Measurements from ENCODE around the gene RNF141.
A peak's percentile ranks its signal among the peaks of the same experiment; 100 is the strongest.

Gene RNF141

DNA sequence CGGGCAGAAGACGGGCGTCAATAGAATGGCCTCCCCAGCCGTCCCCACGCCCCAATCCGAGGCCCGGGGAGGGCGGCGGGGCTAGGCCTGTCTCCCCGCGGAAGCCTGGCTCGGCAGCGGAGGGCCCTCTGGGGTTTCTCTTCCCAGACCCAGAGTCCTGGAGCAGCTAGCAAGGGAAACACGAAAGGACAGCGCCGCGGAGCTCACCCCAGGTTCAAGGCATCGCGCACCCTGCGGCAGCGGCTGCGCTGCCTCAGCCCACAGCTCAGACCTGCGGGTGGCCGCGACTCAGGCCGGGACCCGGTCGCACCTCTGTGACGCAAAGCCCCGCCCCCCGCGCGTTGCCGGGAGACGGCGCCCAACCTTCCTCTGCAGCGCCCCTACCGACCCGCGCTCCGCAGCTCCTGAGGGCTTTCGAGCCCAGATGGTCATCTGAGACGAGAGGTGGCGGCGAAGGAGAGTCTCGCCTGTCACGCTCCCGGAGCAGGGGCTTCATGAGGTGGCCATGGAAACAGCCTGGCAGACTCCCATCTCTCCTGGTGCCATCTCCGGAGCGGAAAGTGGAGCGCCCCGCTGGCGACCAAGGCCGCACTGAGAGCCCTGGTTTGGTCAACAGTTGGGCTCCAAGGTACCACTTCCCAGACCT, at the start of gene RNF141:
Gene RNF141 (minus strand): TSS at position 273 of the 646 bp plus-strand sequence. CDS start 7,029 bp downstream, outside the sequence.
- peak; percentile 99 for DNase-seq

GRCh38 chr11:10590218-10590915, 49.4 kb upstream of the RNF141 start:
- no peak for DNase-seq

DNA sequence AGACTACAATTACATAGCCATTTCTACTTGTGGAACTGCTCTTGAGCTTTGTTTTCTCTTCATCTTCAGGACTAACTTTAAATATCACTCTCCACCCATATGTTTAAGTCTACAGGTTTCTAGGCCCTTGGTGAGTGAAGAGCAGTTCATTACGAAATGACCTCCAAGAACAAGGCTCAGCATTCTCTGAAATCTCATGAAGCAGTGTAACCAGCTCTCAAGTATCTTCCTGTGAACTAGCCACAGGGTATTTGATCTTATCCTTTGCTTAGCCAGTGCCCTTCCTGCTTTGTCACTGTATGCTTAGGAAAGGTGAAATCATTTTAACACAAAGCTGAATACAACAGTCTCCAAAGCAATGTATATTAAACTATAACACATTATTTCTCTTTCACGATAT, 47.9 kb upstream of the RNF141 start:
- no peak for DNase-seq

GRCh38 chr11:10587995-10588394, 47.0 kb upstream of the RNF141 start:
- no peak for DNase-seq

DNA sequence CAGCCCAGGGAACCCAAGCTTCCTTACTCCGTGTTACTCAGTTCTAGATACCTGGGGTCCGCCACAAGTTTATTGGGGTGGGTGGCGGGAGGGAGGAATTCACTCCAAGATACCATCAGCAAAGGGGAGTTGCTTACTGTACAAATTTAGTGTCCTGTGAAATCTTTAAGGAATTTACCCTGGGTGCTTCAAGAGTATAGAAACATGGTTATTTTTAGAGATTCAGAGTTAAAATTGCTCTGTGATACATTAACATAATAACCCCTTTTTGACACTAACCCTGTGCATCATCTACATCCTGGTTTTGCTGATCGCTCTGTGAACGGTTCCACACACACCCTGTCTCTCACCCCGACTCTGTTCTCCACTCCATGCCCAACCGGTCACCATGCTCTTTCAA, 46.4 kb upstream of the RNF141 start:
- DNase-seq = no peak

GRCh38 chr11:10584071-10584501, 43.1 kb upstream of the RNF141 start:
- DNase-seq = no peak

DNA sequence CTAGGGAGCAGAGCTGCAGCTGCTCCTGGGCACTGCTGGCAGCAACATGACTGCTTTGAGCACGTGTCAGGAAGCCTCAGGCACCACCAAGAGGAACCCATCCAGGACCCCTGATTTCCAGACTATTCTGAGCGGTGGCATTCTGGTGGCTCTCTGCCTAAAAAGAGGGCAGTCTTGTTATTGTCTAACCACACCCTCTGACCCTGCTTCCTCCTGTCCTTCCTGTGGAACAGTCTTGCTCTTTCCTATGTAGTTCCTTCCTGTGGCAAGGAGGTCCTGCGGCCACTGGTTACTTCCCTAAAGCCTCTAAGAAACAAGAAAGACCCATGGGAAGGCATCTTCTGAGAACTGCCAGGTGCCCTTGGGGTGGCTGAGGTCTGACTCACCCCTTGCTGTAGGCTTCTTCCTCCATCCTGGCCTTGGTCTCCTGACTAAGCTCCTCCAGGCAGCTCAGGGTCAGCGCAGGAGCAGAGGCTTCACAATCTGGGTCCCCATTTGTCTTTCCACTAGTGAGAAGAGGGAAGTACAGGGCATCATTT, 40.6 kb upstream of the RNF141 start:
- DNase-seq = no peak

DNA sequence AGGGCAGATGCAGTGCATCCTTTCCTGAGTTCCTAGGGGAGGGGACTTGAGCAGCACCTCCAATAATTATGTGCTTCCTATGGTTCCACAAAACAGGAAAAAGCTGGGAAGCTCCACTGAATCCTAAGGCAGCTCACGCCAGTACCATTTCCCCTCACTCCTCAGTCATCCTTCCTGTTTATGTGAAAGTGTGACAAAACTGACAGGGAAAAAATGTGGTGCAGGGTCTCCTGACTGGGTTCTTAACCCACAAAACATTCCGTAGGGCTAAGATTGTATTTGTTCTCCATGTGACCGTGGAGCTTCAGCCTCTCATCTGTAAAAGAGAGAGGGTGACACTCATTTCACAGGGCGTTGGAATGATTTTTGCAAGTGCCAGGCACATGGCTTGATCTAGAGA, 39.6 kb upstream of the RNF141 start:
- no peak for DNase-seq

- DNase-seq = no peak
Measured at GRCh38 chr11:10579700-10580099, 38.7 kb upstream of the RNF141 start.

- DNase-seq = no peak
Measured at GRCh38 chr11:10576035-10576398, 35.0 kb upstream of the RNF141 start.

DNA sequence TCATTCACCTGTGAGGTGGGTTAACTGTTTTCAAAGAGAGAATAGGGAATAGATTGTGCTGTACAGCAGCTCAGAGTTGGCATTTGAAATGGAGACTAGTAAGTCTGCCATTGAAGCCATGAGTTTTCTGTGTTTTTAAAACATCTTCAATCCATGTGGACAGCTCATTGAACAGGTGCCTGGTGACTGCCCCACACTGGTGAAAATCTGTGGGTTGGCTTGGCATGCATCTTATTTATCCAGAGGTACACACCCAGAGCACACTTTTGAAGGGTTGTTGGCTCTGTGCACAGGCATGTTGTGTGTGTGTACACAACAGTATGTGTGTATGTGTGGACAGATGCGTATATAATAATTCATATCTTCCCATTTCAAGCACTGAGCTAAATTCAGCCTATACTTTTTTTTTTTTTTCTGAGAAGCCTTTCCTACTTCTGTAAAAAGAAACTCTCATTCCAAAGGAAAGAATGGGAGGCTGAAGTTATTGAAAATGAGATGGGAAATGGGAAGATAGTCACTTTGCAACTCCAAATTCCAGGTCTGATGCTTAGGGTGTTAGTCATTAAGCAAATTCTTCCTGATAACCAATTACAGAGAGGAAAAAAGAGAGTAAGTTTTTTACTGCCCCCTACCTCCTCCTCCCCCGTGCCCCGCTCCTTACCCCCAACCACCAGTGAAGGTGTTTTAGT, 34.5 kb upstream of the RNF141 start:
- DNase-seq = no peak

DNA sequence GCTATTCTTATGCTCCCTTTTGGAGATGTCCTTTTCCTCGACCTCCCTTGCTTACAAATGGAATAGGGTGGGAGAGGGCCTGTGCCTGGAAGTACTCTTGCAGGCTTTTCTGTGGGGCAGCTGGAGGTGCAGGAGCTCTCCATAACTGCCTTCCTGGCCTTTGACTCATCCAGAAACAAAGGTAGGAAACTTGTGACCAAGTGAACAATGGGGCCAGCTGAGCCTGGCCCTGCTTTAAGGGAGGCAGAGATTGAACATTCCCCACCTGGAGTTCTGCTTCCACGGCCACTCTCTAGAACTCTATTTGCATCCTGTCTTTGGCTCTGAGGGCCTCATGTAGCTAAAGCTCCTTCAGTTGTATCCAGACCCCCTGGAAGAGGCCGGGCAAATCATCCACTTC, 32.6 kb upstream of the RNF141 start:
- DNase-seq = no peak

- no peak for DNase-seq
Measured at GRCh38 chr11:10573028-10573427, 32.0 kb upstream of the RNF141 start.

DNA sequence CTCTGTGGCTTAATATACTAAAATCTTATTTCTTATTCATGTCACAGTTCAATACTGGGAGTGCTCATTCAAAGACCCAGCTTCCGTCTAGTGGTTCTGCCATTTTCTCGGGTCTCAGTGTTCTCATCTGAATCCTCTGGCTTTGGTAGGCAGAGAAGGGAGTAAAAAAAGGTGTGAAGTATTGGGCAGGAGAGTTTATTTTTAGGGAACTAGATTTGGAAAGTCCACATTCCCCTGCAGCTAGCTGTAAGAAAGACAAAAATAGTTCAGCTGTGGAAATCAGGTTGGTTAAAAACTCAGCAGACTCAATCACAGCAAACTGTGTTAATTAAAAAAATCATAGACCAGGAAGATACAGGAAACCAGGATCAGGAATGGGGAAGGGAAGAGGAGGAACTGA, 31.5 kb upstream of the RNF141 start:
- no peak for DNase-seq

DNA sequence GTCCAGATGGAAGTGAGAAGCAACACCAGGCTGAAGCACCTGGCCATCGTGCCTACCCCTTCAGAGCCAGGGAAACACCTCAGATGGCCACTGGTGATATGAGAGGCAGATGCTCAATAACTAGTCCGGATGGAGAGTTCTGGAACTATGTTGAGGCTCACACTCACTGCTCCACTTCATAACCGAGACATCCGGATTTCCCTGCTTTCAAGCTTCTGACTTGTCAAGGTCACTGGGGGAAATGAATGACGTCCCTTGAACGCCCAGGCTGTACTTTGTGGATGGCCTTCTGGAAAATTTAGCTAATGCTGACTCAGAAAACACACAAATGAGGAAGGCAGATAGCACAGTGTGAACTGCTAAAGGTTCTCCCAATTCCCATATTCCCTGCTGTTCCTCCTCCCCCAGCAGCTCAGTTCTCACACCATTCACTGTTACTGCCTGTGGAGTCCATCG, 27.5 kb upstream of the RNF141 start, which contains the start of gene LYVE1:
Gene LYVE1 (minus strand): TSS at position 180 of the 456 bp plus-strand sequence. CDS start 133 bp downstream, at position 47.
- DNase-seq = no peak

DNA sequence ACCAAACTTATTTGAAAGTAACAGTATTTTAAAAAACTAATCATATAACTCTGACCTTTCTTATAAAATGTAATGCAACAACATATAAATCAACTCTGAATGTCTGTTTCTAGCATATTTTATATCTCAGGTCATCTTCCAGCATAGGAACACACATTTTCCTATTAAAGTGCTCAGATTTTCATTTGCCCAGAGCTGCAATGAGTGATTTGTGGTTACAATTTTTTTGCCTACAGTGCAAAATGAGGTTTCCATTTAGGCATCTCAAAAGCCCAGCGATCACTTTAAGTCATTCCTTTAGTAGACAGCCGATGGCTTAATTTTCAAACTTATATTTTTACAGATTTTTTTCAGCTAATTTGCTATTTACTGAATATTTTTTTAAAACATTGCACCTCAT, 26.5 kb upstream of the RNF141 start:
- no peak for DNase-seq

- DNase-seq = no peak
Measured at GRCh38 chr11:10566257-10566957, 25.4 kb upstream of the RNF141 start.

DNA sequence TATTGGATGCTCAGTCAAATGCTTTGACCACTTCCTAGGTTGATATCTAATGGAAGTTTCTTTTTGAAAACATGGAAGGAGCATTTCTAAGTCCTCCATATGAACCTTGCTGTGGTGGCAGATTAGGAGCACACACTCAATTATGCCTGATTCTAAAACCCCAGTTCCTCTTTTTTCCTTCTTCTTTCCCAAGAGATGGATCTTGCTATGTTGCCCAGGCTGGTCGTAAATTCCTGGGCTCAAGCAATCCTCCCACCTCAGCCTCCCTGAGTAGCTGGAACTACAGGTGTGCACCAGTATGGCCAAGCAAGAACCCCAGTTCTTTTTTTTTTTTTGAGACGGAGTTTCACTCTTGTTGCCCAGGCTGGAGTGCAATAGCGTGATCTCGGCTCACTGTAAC, 24.5 kb upstream of the RNF141 start:
- DNase-seq = no peak

- no peak for DNase-seq
Measured at GRCh38 chr11:10564696-10565318, 23.8 kb upstream of the RNF141 start.

DNA sequence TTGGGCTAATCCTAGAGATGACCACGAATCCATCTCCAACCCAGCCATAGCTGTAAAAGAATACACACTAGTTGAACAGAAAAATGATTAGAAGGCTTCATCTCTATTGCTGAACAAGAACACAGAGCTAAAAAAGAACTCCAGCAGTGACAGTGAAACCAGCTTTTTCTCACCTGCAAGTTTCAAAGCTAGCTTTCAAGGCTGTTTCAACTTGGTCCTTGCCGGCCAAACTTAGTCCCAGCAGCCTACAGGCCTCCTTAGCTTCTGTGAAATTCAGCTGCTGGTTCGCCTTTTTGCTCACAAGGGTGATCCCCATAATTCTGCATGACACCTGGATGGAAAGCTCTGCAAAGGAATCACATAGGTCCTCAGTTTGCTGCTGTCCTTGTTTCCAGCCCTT, 23.0 kb upstream of the RNF141 start:
- no peak for DNase-seq

- DNase-seq = no peak
Measured at GRCh38 chr11:10561947-10562346, 21.0 kb upstream of the RNF141 start.

- DNase-seq = no peak
Measured at GRCh38 chr11:10561043-10561818, 20.2 kb upstream of the RNF141 start.
